ENCODE results near the gene PPFIBP1. TPM values are rescaled to one million over a fixed set of nuclear protein-coding genes. Genes with fewer than 3 reads are reported as not detected.

PPFIBP1 gene
- total RNA-seq, 3 donors from 2014 or later: 34.4 to 86.5 (median 84.0) TPM

DNA sequence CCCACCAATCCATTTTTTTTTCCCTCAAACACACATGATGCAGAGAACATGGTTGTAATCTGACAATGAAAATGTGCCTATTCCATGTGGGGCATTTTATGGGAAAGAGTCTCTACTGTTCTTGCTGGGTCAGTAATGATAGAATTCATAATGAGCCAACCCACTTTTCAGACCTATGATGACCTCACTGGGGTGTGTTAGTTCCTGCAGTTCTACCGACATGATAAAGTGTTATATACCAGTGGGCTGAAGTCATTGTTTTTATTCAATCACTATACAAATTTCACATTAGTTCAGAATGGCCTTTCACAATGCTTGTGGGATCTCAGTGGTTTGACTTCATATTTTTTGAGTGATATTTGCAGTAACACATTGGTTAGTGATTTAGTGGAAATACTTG lies 47.5 kb downstream of the PPFIBP1 start:
- intact Hi-C loops (cut with DNase I; ENCODE audit: low total_unique reads): no loop called here
- Histone ChIP-seq H3K9me3 (no peaks in the 10 kb centered on the region), H3K4me1 (no peaks in the 10 kb centered on the region), H3K27ac (peak overlapping the region in 1 of 2 donors; percentile 16), H3K4me3 (no peak overlapping the region), H3K36me3 (no peaks in the 10 kb centered on the region), H3K27me3 (no peaks in the 10 kb centered on the region)
- TF ChIP-seq, protein P1, sequence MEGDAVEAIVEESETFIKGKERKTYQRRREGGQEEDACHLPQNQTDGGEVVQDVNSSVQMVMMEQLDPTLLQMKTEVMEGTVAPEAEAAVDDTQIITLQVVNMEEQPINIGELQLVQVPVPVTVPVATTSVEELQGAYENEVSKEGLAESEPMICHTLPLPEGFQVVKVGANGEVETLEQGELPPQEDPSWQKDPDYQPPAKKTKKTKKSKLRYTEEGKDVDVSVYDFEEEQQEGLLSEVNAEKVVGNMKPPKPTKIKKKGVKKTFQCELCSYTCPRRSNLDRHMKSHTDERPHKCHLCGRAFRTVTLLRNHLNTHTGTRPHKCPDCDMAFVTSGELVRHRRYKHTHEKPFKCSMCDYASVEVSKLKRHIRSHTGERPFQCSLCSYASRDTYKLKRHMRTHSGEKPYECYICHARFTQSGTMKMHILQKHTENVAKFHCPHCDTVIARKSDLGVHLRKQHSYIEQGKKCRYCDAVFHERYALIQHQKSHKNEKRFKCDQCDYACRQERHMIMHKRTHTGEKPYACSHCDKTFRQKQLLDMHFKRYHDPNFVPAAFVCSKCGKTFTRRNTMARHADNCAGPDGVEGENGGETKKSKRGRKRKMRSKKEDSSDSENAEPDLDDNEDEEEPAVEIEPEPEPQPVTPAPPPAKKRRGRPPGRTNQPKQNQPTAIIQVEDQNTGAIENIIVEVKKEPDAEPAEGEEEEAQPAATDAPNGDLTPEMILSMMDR (IDR thresholded peaks at IDR 0.05): no peak
- TF ChIP-seq POLR2A (IDR thresholded peaks at IDR 0.05) (no peak), POLR2AphosphoS5 (IDR thresholded peaks at IDR 0.05) (no peak)
- DNase-seq (ENCODE audit: low spot score in 2 of 2): no peak

DNA sequence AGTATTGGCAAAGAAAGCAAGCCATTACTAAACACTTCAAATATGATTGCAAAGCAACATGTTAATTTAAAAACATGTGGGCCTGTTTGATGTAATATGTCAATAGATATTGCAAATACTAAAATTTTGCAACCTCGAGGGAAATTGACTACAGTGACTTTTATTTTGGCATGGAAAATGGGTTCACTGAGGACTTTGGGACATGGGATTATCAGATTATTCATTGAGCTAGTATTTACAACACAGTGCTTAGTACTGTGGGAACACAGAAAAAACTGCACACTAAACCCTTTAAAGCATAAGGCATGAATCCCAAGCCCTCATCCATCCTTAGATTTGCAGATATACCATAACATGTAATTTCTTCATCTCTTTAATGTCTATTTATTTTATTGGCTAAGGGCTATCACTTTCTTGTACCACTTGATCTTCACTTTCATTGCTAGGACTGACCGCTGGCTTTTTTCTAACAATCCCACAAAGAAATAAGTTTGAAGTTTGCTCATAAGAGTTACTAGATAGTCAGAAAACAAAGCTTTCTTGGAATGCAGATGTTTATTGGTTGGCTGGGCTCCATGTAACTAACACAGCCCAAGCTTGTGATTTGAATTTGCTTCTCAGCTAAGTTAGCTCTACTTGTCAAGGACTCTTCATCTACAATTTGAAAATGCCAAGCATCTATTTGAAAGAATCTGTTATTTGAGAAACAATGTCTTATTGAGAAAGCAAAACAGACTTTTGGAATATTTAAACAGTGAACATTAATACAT lies 48.7 kb downstream of the PPFIBP1 start:
- Histone ChIP-seq H3K27ac (peak overlapping the region in 1 of 2 donors; percentile 1), H3K9me3 (no peaks in the 10 kb centered on the region), H3K4me3 (no peak overlapping the region), H3K4me1 (no peaks in the 10 kb centered on the region), H3K36me3 (no peaks in the 10 kb centered on the region), H3K27me3 (no peaks in the 10 kb centered on the region)
- DNase-seq (ENCODE audit: low spot score in 2 of 2): no peak
- intact Hi-C loops (cut with DNase I; ENCODE audit: low total_unique reads): no loop called here
- TF ChIP-seq POLR2A (IDR thresholded peaks at IDR 0.05) (no peak), POLR2AphosphoS5 (IDR thresholded peaks at IDR 0.05) (no peak)
- TF ChIP-seq, protein P1 (IDR thresholded peaks at IDR 0.05): no peak

DNA sequence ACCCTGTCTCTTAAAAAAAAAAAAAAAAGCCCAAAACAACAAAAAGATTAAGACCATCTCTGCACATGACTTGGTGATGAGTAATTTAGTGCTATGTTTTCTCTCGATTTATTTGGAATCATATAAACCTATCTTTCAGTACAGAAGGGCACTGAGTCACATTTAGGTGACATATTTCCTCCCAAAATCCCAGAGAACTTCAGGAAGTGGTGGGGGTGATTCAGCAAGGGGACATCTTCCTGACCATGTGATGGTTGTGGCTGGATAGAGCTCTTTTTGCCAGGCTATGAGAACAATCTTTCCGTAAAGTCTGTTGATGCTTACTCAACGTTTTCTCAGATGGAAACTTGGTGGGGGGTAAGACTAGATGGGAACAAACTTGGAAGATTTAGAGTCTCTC lies 50.0 kb downstream of the PPFIBP1 start:
- H3K4me1 ChIP-seq: no peaks in the 10 kb centered on the region
- TF ChIP-seq, protein P1 (IDR thresholded peaks at IDR 0.05): no peak
- TF ChIP-seq POLR2AphosphoS5 (IDR thresholded peaks at IDR 0.05) (no peak), POLR2A (IDR thresholded peaks at IDR 0.05) (no peak)
- H3K27me3 ChIP-seq: no peaks in the 10 kb centered on the region
- DNase-seq (ENCODE audit: low spot score in 2 of 2): no peak
- no peak overlapping the region for H3K4me3 ChIP-seq
- no peaks in the 10 kb centered on the region for H3K9me3 ChIP-seq
- intact Hi-C loops (cut with DNase I; ENCODE audit: low total_unique reads): loop anchor here (1.0 kb wide), 1 partner anchor 21 kb away; no protein-coding TSS in a partner anchor
- no peaks in the 10 kb centered on the region for H3K36me3 ChIP-seq
- no peak overlapping the region for H3K27ac ChIP-seq

DNA sequence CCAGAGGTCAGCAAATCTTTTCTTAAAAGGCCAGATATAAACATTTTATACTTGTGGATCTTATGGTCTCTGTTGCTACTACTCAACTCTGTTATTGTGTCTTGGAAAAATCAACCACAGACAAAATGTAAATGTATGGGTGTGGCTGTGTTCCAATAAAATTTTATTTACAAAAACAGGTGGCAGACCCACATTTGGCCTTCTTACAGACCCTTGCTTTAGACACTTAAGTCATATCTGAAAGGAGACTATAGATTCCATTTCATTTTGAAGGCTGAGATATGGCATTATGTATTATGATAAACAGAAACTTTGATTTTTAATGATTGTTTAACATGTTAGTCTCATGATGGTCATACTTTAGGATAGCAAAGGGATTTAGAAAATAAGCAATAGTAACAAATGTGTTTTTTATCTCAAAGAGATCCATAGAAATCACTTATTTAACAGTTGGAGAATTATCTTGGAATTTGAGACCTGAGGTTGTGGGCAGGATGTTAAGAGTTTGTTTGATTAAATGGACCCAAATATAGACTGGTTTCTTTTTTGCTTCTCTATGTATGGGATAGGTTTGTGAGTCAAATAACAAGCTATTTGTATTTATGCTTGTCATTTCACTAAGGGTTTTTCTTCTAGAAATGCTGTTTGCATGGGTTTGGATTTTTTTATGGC lies 51.2 kb downstream of the PPFIBP1 start:
- no peaks in the 10 kb centered on the region for H3K36me3 ChIP-seq
- H3K4me3 ChIP-seq: no peak overlapping the region
- TF ChIP-seq, protein P1 (IDR thresholded peaks at IDR 0.05): no peak
- TF ChIP-seq POLR2A (IDR thresholded peaks at IDR 0.05) (no peak), POLR2AphosphoS5 (IDR thresholded peaks at IDR 0.05) (no peak)
- no peaks in the 10 kb centered on the region for H3K9me3 ChIP-seq
- no peak for DNase-seq (ENCODE audit: low spot score in 2 of 2)
- no peak overlapping the region for H3K27ac ChIP-seq
- no peaks in the 10 kb centered on the region for H3K4me1 ChIP-seq
- intact Hi-C loops (cut with DNase I; ENCODE audit: low total_unique reads): no loop called here
- no peaks in the 10 kb centered on the region for H3K27me3 ChIP-seq

DNA sequence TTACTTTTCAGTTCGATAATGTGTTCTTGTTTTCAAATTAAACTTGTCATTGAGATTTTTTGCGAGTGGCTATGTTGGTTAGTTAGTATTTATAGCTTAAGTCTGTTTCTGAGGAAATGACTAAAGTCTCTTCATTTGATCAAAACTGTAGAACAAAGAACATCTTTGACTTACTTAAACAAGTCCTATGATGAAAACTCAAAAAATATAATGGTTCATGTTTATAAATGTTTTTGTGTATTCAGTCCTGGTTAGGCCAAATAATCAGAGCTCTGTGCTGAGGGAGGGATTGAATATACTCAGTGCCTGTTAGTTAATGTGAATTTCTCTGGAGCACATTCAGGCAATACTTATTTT lies 51.7 kb downstream of the PPFIBP1 start:
- no peak for TF ChIP-seq POLR2A (IDR thresholded peaks at IDR 0.05)
- TF ChIP-seq POLR2AphosphoS5 (IDR thresholded peaks at IDR 0.05): no peak
- TF ChIP-seq, protein P1 (IDR thresholded peaks at IDR 0.05): no peak
- intact Hi-C loops (cut with DNase I; ENCODE audit: low total_unique reads): no loop called here
- H3K4me3 ChIP-seq: no peak overlapping the region
- no peaks in the 10 kb centered on the region for H3K36me3 ChIP-seq
- DNase-seq (ENCODE audit: low spot score in 2 of 2): no peak
- H3K27me3 ChIP-seq: no peaks in the 10 kb centered on the region
- H3K4me1 ChIP-seq: no peaks in the 10 kb centered on the region
- H3K27ac ChIP-seq: no peak overlapping the region
- H3K9me3 ChIP-seq: no peaks in the 10 kb centered on the region

Data from breast epithelium (tissue), 4 donors.